Duodenal mucosa (tissue), 2 donors: ENCODE data around the gene ZNF214.

Experiments
- H3K27ac ChIP-seq: one replicate; pipeline ENCODE4 v1.7.0; 2013; ENCODE audit warnings: low read depth, low read length
- H3K27me3 ChIP-seq, 2 donors: one replicate each; pipeline ENCODE4 v1.7.0; 2013; ENCODE audit warnings: low read length in 2 of 2, control low read depth in 1 of 2; ENCODE audit not compliant: insufficient read depth in 2 of 2, control insufficient read depth in 1 of 2
- H3K36me3 ChIP-seq, 2 donors: one replicate each; pipeline ENCODE4 v1.7.0; 2013; ENCODE audit warnings: low read length in 2 of 2, control low read depth in 1 of 2; ENCODE audit not compliant: insufficient read depth in 2 of 2, control insufficient read depth in 1 of 2
- H3K4me1 ChIP-seq, 2 donors: one replicate each; pipeline ENCODE4 v1.7.0; 2013; ENCODE audit warnings: low read length in 2 of 2, control low read depth in 1 of 2; ENCODE audit not compliant: insufficient read depth in 2 of 2, control insufficient read depth in 1 of 2
- H3K4me3 ChIP-seq, 2 donors: one replicate each; pipeline ENCODE4 v1.7.0; 2013; ENCODE audit warnings: low read length in 2 of 2, low read depth in 1 of 2
- H3K9ac ChIP-seq, 2 donors: one replicate each; pipeline ENCODE4 v1.7.0; 2013; ENCODE audit warnings: low read length in 2 of 2, low read depth in 1 of 2
- H3K9me3 ChIP-seq, 2 donors: one replicate each; pipeline ENCODE4 v1.7.0; 2013; ENCODE audit warnings: low read length in 2 of 2, control low read depth in 1 of 2; ENCODE audit not compliant: control insufficient read depth in 1 of 2

ZNF214 gene

DNA sequence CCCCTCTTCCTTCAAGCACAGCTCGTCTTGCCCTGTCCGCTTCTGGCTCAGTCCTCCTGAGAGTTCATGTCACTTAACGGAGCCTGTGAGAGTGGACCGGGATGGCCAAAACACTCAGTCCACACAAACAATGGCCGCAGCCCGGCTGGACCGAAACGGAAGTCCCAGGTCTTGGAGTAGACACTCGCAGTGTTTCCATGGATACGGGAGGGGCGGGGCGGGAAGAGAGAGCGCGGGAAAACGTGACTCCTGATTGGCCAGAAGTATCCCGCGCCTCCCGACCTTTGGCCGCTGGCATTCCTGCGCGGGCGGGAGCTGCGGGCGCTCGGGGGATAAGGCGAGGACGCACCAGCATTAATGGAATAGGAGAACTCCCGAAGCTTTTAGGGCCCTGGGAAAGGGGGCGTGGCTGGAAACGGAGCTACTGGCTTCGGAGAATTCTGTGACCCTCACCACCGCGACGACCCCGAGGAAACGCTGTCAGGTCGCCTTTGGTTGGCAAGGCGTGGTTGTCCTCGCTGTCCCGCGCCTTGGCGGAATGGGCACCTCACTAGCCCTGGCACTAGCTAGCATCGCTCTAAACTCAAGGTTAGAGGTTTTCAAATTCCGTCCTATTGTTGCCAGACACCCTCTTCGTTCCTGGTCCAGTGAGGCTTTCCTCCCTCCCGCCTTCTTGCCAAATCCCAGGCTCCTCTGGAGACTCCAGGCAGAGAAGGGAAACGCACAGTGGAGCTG is at the start of gene ZNF214, which contains the start of gene NLRP14:
TSS of gene ZNF214 (minus strand) at position 164 of the 735 bp plus-strand sequence. CDS start 17,511 bp downstream, outside the sequence.
TSS of gene NLRP14 (plus strand) at position 297 of the 735 bp plus-strand sequence. CDS start 18,108 bp downstream, outside the sequence.
- H3K9me3 ChIP-seq: no peaks in the 10 kb centered on the region
- H3K4me1 ChIP-seq: peaks cover 5 to 15% of the 10 kb centered on the region in 2 donors
- H3K4me3 ChIP-seq: peak within 1 kb of the TSS; percentile 90 to 95
- H3K36me3 ChIP-seq: no peaks in the 10 kb centered on the region
- peak within 1 kb of the TSS; percentile 47 for H3K27ac ChIP-seq
- H3K27me3 ChIP-seq: no peaks in the 10 kb centered on the region
- peak within 1 kb of the TSS; percentile 72 to 73 for H3K9ac ChIP-seq

DNA sequence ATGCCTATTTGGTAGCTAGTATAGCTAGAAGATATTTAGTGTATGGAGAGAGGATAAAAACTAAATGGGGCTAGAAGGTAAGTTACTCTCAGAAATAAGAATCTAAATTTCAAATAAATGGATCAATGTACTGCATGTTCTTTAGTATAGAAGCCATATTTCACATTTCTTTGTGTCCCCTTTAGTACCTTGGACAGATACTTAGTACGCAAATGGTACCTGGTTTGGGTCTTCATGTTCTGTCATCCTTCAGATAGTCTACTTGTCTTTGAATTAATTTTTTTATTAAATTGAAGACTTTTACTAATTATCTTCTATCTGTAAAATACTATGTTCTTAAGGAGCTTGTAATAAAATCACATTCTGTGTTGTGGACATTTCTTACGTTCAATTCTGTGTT is 42.4 kb upstream of the ZNF214 start:
- Histone ChIP-seq H3K36me3 (no peaks in the 10 kb centered on the region), H3K27ac (no peak overlapping the region), H3K4me3 (no peak overlapping the region), H3K9me3 (no peaks in the 10 kb centered on the region), H3K27me3 (no peaks in the 10 kb centered on the region), H3K4me1 (no peaks in the 10 kb centered on the region), H3K9ac (no peak overlapping the region)

DNA sequence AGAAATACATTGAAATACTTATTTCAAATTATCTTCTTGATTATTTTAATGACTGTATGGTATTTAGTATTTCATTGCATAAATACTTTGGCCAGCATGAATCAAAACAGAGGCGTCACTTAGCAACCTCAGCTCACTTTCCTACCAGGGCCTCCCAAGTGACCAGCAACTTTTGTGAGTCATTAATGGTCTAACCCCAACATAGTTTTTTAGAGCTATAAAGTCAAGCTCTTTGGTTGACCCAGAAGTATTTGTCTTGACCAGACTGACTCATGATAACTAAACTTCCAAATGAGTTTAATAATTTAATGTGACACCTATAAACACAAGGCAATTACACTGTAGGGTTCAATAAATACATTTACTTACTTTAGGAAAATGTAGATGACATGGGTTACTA is 40.7 kb upstream of the ZNF214 start:
- H3K4me1 ChIP-seq: no peaks in the 10 kb centered on the region
- H3K36me3 ChIP-seq: no peaks in the 10 kb centered on the region
- no peak overlapping the region for H3K9ac ChIP-seq
- no peaks in the 10 kb centered on the region for H3K27me3 ChIP-seq
- no peaks in the 10 kb centered on the region for H3K9me3 ChIP-seq
- H3K4me3 ChIP-seq: no peak overlapping the region
- no peak overlapping the region for H3K27ac ChIP-seq

DNA sequence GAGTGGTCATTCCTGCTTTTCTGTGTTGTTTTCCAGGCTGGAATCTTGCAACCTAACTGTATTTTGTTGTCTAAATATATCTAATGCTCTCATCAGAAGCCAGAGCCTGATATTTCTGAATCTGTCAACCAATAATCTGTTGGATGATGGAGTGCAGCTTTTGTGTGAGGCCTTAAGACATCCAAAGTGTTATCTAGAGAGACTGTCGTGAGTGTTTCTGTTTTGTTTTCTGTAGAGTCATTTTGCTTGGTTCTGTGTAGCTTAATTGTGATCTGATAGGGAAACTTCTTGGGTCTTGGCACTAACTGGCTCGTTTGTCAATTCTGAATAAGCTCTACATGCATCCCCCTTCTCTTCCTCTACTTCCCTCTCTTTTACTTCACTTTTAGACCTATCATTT is 37.5 kb upstream of the ZNF214 start:
- no peak overlapping the region for H3K4me3 ChIP-seq
- no peaks in the 10 kb centered on the region for H3K4me1 ChIP-seq
- no peak overlapping the region for H3K9ac ChIP-seq
- H3K36me3 ChIP-seq: no peaks in the 10 kb centered on the region
- H3K27me3 ChIP-seq: no peaks in the 10 kb centered on the region
- no peaks in the 10 kb centered on the region for H3K9me3 ChIP-seq
- H3K27ac ChIP-seq: no peak overlapping the region

DNA sequence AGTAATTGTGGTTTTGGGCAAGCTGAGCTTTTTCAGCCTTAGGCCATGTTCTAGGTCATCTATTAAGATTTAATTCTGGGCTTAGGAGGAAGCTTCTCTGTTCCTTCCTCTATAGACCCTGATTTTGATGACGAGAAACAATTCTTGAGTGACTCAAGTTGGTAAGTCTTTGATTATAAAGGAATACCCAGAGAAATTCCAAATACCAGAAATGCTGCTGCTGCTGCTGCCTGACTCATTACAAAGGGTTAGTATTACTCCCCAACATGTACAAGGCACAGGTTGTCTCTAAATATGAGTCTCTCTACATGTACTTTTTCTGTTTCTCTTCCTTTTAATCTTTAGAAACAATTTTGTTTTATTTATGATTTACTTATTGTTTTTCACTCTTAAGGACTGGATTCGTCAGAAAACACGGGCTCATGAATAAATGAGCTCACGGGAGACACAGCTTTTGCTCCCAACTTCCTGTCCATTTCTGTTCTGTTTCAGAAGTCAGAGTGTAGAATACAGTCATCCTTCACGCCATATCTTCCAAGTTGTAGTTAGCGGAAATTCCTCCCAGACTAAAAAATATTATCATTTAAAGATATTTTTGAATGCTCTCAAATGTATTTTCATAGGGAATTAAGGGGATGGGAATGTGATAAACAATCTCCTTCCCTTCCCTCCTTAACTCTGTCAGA is 36.8 kb upstream of the ZNF214 start:
- H3K9ac ChIP-seq: no peak overlapping the region

DNA sequence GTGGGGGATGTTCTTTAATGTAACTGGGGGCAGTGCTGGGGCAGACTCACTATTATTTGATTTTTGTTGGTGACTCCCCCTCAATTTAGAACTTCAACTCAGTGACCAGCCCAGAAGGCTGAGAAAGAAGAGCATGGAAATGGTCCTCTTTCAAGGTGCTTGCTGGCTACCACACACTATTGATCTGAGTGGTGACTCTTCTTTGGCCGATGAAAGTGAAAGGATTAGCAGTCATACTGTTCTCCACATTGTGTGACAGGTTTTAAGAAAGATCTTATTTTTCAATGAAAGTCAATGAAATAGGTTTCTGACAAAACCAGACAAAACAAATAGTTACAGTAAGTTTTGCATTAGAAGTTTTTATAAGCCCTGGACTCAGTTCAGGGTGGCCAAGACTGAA is 30.0 kb upstream of the ZNF214 start:
- H3K9ac ChIP-seq: no peak overlapping the region
- no peak overlapping the region for H3K4me3 ChIP-seq
- no peaks in the 10 kb centered on the region for H3K9me3 ChIP-seq
- H3K4me1 ChIP-seq: no peaks in the 10 kb centered on the region
- H3K27ac ChIP-seq: no peak overlapping the region
- H3K27me3 ChIP-seq: no peaks in the 10 kb centered on the region
- no peaks in the 10 kb centered on the region for H3K36me3 ChIP-seq

More for the DNA sequence above, 36.8 kb upstream of the ZNF214 start:
- no peak overlapping the region for H3K4me3 ChIP-seq
- H3K9me3 ChIP-seq: no peaks in the 10 kb centered on the region
- H3K4me1 ChIP-seq: no peaks in the 10 kb centered on the region
- H3K27me3 ChIP-seq: no peaks in the 10 kb centered on the region
- H3K36me3 ChIP-seq: no peaks in the 10 kb centered on the region
- no peak overlapping the region for H3K27ac ChIP-seq

DNA sequence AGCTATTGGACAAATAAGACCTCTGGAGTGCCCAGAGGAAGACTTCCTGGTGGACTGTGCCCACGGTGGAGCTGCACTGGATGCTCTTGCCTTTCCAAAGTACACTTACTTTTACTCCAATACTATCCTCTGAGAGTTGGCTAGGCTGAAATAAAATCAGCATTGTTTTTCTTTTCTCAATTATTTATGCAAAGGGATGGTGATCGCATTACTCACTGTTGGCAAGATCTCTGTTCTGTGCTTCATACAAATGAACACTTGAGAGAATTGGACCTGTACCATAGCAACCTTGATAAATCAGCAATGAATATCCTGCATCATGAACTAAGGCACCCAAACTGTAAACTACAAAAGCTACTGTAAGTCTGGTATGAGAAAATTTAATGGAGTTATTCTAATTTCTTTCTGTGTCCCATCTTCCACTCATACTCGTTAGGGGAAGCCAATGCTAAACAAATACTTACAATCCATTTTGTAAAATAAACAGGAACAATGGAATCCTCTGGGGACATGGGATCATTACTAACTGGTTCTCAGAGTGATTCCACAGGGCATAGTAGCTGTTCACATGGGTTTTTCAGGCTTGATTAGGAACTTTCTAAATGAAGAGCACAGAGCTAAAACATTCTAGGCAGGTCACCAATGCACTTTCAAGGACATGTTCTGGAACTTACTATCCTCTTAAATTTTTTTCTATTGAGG is 26.5 kb upstream of the ZNF214 start:
- Histone ChIP-seq H3K27me3 (no peaks in the 10 kb centered on the region), H3K4me3 (no peak overlapping the region)

DNA sequence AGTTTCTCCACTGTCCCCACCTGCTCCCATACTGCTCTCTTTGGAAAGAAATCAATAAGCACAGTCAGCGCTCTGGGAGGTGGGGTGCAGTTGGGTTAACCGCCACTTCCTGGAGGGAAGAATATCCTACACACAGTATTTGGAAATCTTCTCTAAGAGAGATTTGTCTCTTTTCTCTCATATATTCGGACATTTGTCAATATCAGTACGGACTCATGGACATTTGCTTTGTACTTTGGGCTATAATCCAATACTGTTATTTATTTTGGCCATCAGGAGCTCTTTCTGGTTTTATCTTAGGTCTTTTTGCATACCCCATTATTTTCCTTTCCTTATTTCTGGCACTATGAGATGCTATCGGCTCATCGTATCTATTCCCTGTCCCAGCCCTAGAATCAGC is 13.9 kb upstream of the ZNF214 start:
- Histone ChIP-seq H3K4me1 (no peaks in the 10 kb centered on the region), H3K4me3 (no peak overlapping the region), H3K27me3 (no peaks in the 10 kb centered on the region), H3K36me3 (no peaks in the 10 kb centered on the region), H3K9me3 (no peaks in the 10 kb centered on the region), H3K27ac (no peak overlapping the region), H3K9ac (no peak overlapping the region)

More for the DNA sequence above, 26.5 kb upstream of the ZNF214 start:
- no peaks in the 10 kb centered on the region for H3K4me1 ChIP-seq
- H3K36me3 ChIP-seq: no peaks in the 10 kb centered on the region
- no peak overlapping the region for H3K27ac ChIP-seq
- no peaks in the 10 kb centered on the region for H3K9me3 ChIP-seq
- no peak overlapping the region for H3K9ac ChIP-seq

DNA sequence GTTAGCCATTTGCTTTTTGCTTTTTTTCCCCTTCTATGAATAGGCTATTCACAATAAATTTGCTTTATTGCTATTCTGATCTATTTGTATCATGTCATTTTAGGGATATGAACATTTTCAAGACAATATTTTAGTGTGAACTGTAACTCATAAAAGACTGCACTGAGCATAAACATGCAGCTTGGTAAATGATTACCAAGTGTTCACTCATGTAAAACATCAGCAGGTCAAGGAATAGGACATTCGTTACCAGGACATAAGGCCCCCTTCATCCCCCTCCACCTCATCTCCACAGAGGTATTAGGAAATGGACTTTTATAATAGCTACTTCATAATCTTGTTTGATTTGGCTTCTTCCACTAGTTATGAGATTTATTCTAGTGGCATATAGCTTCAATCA is 12.5 kb upstream of the ZNF214 start:
- Histone ChIP-seq H3K9ac (no peak overlapping the region), H3K9me3 (no peaks in the 10 kb centered on the region), H3K4me3 (no peak overlapping the region), H3K4me1 (no peaks in the 10 kb centered on the region), H3K27me3 (no peaks in the 10 kb centered on the region), H3K36me3 (no peaks in the 10 kb centered on the region), H3K27ac (no peak overlapping the region)

DNA sequence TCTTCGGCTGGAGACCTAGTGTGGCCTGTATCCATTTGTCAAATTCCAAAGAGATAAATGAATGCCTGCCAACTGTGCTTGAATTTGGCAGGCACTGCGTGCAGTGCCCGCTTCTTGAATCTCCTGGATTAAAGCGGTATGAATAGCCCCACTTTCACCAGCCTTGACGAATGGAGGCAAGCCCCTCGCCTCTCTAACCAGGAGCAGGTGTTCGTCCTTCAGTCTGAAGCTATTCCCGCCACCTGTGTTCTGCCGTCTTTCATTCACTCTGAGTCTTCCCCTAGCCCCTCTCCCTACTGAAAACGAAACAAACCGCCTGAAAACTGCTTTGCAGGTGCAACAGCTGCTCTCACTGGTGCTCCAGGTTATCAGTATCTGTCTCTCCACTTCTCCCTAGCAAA is 11.3 kb upstream of the ZNF214 start:
- H3K9ac ChIP-seq: no peak overlapping the region
- H3K4me1 ChIP-seq: no peaks in the 10 kb centered on the region
- no peak overlapping the region for H3K27ac ChIP-seq
- no peak overlapping the region for H3K4me3 ChIP-seq
- H3K27me3 ChIP-seq: no peaks in the 10 kb centered on the region
- H3K9me3 ChIP-seq: no peaks in the 10 kb centered on the region
- no peaks in the 10 kb centered on the region for H3K36me3 ChIP-seq
